ENCODE results near the gene SNX30.
A peak's percentile ranks its signal among the peaks of the same experiment; 100 is the strongest.

The SNX30 gene, protein sequence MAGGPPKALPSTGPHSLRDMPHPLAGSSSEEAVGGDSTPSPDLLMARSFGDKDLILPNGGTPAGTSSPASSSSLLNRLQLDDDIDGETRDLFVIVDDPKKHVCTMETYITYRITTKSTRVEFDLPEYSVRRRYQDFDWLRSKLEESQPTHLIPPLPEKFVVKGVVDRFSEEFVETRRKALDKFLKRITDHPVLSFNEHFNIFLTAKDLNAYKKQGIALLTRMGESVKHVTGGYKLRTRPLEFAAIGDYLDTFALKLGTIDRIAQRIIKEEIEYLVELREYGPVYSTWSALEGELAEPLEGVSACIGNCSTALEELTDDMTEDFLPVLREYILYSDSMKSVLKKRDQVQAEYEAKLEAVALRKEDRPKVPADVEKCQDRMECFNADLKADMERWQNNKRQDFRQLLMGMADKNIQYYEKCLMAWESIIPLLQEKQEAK

DNA sequence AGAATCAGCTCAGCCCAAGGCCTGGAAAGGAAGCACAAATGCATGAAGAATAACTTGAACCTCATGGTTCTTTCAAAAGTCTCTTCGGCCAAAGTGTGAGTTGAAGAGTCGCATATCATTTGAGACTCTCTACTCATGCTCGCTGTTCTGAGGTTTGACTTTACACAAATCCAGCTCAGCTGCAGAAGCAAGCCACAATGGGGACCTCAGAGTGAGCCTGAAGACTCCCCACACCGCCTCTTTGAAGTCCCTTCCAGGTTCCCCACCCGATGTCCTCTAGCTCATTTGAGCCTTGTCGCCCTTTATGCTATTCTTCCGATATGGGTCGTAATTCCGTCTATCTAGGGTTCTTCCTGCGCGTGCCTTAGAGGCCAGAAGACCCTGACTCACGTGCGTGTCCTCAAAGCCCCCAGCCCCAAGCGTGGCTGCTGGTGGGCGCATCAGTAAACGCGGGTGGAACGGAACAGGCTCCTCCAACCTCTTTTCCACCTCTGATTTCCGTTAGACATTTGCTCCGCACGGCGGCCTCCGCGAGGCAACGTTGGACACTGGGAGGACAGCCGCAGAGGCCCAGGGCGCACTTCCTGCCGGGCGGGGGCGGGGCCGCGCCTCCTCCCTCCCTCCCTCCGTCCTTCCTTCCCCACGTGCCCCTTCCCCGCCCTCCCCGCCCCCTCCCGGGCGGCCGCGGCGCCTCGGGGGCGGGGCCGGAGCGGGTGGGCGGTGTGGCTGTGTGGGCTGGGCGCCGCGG lies at the start of gene SNX30:
Gene SNX30 (plus strand): TSS at position 745 of the 748 bp plus-strand sequence. CDS start 242 bp downstream, outside the sequence.
- Histone ChIP-seq H3K4me3 (ENCODE audit: low read depth in 1 of 5, low read length in 5 of 5) (peak within 1 kb of the TSS; percentile 79 to 94 (median 89)), H3K9ac (ENCODE audit: low read length in 5 of 5) (peak within 1 kb of the TSS; percentile 67 to 88 (median 79)), H3K9me3 (ENCODE audit: control insufficient read depth in 5 of 5, low read length in 5 of 5) (no peaks in the 10 kb centered on the region), H3K4me1 (ENCODE audit: control insufficient read depth in 5 of 5, insufficient read depth in 5 of 5, low read length in 5 of 5) (peaks cover 5 to 56% (median 46%) of the 10 kb centered on the region in 5 donors), H3K27ac (ENCODE audit: low read depth, low read length) (peak within 1 kb of the TSS; percentile 50), H3K36me3 (ENCODE audit: control insufficient read depth in 5 of 5, insufficient read depth in 5 of 5, low read length in 5 of 5) (no peaks in the 10 kb centered on the region), H3K27me3 (ENCODE audit: control insufficient read depth in 5 of 5, insufficient read depth in 4 of 5, low read length in 5 of 5) (no peaks in the 10 kb centered on the region)

DNA sequence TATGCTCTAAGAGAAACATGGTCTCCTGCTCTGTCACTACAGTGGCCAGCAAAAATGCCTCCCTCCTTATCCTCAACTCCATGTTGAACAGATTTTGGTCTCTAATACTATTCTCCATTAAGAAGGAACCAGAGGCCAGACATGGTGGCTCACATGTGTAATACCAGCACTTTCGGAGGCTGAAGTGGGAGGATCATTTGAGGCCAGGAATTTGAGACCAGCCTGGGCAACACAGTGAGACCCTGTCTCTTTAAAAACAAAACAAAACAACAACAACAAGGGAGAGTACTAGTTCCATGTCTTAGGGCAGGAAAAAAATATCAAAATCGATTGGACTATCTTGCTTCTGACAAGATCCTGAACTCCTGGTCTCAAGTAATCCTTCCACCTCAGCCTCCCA lies 47.3 kb upstream of the SNX30 start:
- Histone ChIP-seq H3K4me1 (ENCODE audit: control insufficient read depth in 5 of 5, insufficient read depth in 5 of 5, low read length in 5 of 5) (peaks cover 0 to 22% (median 6%) of the 10 kb centered on the region in 5 donors), H3K27me3 (ENCODE audit: control insufficient read depth in 5 of 5, insufficient read depth in 4 of 5, low read length in 5 of 5) (no peaks in the 10 kb centered on the region), H3K9me3 (ENCODE audit: control insufficient read depth in 5 of 5, low read length in 5 of 5) (no peaks in the 10 kb centered on the region), H3K4me3 (ENCODE audit: low read depth in 1 of 5, low read length in 5 of 5) (no peak overlapping the region), H3K36me3 (ENCODE audit: control insufficient read depth in 5 of 5, insufficient read depth in 5 of 5, low read length in 5 of 5) (peaks cover 0 to 6% (median 3%) of the 10 kb centered on the region in 5 donors), H3K27ac (ENCODE audit: low read depth, low read length) (no peak overlapping the region), H3K9ac (ENCODE audit: low read length in 5 of 5) (no peak overlapping the region)

DNA sequence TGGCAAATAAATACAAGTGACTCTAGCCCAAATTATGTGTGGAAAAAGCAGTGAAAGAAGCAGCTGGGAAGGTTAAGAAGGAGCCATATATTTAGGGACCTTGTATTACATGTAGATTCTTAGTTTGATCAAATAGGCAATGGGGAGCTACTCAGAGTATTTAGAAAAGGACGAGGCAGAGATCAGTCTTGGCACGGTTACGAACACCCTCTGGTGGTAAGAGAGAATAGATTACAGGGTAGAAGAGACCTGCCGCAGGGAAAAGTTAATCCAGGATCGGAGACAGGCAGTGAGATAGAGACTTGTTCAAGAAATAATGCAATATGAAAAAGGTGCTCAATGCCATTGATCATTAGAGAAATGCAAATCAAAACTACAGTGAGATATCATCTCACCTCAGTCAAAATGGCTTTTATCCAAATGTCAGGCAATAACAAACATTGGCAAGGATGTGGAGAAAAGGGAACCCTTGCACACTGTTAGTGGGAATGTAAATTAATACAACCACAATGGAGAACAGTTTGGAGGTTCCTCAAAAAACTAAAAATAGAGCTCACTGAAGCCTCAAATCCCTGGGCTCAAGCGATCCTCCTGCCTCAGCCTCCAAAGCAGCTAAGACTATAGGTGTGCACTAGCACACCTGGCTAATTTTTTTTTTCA lies 44.7 kb upstream of the SNX30 start:
- H3K4me1 ChIP-seq (ENCODE audit: control insufficient read depth in 5 of 5, insufficient read depth in 5 of 5, low read length in 5 of 5): peaks cover 0 to 22% (median 6%) of the 10 kb centered on the region in 5 donors
- no peak overlapping the region for H3K9ac ChIP-seq (ENCODE audit: low read length in 5 of 5)
- no peaks in the 10 kb centered on the region for H3K9me3 ChIP-seq (ENCODE audit: control insufficient read depth in 5 of 5, low read length in 5 of 5)
- H3K27ac ChIP-seq (ENCODE audit: low read depth, low read length): no peak overlapping the region
- H3K36me3 ChIP-seq (ENCODE audit: control insufficient read depth in 5 of 5, insufficient read depth in 5 of 5, low read length in 5 of 5): peaks cover 0 to 8% (median 3%) of the 10 kb centered on the region in 5 donors
- H3K4me3 ChIP-seq (ENCODE audit: low read depth in 1 of 5, low read length in 5 of 5): no peak overlapping the region
- no peaks in the 10 kb centered on the region for H3K27me3 ChIP-seq (ENCODE audit: control insufficient read depth in 5 of 5, insufficient read depth in 4 of 5, low read length in 5 of 5)

DNA sequence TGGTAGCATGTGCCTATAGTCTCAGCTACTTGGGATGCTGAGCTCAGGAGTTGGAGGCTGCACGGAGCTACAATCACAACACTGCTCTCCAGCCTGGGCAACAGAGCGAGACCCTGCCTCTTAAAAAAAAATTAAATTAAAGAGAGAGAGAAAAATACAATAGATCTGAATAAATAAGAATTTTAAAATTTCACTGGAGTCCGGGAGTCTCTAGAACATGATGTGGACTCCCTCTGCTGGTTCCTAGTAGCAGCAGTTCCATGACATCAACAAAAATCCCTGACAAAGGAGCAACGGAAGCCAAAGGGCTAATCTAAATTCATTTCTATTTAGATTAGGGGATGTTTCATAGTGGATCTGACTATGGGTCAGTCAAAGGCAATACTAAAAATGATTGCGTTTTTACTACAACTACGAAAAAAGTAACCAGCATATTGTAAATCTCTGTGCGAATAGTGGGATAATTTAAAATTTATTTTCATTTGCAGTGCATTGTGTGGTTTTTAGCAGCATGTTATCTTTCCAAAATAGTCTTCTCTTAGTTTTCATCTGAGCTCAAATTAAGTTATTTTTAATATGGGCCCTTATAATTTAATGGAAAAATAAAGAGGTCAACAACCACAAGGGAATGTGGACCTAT lies 39.4 kb upstream of the SNX30 start:
- Histone ChIP-seq H3K9me3 (ENCODE audit: control insufficient read depth in 5 of 5, low read length in 5 of 5) (peaks cover 0 to 4% (median 0%) of the 10 kb centered on the region in 5 donors), H3K27ac (ENCODE audit: low read depth, low read length) (no peak overlapping the region), H3K36me3 (ENCODE audit: control insufficient read depth in 5 of 5, insufficient read depth in 5 of 5, low read length in 5 of 5) (peaks cover 3 to 14% (median 5%) of the 10 kb centered on the region in 5 donors), H3K4me1 (ENCODE audit: control insufficient read depth in 5 of 5, insufficient read depth in 5 of 5, low read length in 5 of 5) (no peaks in the 10 kb centered on the region), H3K27me3 (ENCODE audit: control insufficient read depth in 5 of 5, insufficient read depth in 4 of 5, low read length in 5 of 5) (no peaks in the 10 kb centered on the region), H3K9ac (ENCODE audit: low read length in 5 of 5) (no peak overlapping the region), H3K4me3 (ENCODE audit: low read depth in 1 of 5, low read length in 5 of 5) (no peak overlapping the region)

DNA sequence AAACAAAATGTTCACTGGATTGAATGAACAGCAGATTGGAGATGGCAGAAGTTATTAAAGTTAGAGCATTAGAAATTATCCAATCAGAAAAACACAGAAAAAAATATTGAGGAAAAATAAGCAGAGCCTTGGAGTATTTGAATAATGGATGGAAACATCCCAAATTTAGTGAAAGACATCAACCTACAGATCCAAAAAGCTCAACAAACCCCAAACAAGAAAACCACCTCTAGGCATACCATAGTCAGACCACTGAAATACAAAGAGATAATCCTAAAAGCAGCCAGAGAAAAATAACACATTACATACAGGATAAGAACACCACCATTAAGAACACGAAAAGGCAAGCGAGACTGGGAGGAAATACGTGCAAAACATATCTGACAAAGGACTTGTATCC lies 37.9 kb upstream of the SNX30 start:
- no peaks in the 10 kb centered on the region for H3K27me3 ChIP-seq (ENCODE audit: control insufficient read depth in 5 of 5, insufficient read depth in 4 of 5, low read length in 5 of 5)
- no peak overlapping the region for H3K27ac ChIP-seq (ENCODE audit: low read depth, low read length)
- H3K9ac ChIP-seq (ENCODE audit: low read length in 5 of 5): no peak overlapping the region
- peaks cover 3 to 14% (median 5%) of the 10 kb centered on the region in 5 donors for H3K36me3 ChIP-seq (ENCODE audit: control insufficient read depth in 5 of 5, insufficient read depth in 5 of 5, low read length in 5 of 5)
- H3K4me3 ChIP-seq (ENCODE audit: low read depth in 1 of 5, low read length in 5 of 5): no peak overlapping the region
- peaks cover 0 to 4% (median 0%) of the 10 kb centered on the region in 5 donors for H3K9me3 ChIP-seq (ENCODE audit: control insufficient read depth in 5 of 5, low read length in 5 of 5)
- H3K4me1 ChIP-seq (ENCODE audit: control insufficient read depth in 5 of 5, insufficient read depth in 5 of 5, low read length in 5 of 5): peaks cover 3 to 9% (median 8%) of the 10 kb centered on the region in 5 donors

DNA sequence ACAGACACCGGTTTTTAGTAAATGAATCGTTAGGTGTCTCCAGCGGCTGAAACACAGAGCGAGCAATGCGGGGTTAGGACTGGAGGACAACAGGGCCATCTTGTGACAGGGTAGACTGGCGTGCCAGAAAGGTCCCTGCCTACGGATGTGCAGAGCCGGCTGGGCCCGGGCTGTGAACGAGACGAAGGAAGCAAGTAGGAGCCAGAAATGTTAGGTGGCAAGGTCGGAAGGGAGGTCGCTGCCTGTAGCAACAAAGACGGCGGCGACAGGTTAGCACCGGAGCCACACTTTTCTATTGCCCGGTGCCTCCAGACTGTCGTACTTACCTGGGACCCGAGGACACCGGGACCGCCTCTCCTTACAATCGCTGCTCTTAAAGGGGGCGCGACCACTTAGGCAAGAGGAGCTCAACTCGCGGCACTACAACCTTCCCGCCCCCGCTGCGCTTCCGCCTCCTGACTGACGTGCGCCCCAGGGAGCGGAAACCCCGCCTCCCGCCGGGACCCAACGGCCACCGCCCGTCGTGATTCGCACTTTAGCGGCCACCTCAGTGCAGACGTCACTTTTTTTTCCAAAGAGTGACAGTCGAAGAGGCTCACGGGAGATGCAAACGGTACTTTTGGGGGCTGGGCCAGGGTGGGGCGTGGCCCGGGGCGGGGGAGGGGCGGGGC lies 32.8 kb upstream of the SNX30 start, which contains the start of gene INIP:
Gene INIP (minus strand): TSS at position 457 of the 671 bp plus-strand sequence. CDS start 1,632 bp downstream, outside the sequence.
- H3K27me3 ChIP-seq (ENCODE audit: control insufficient read depth in 5 of 5, insufficient read depth in 4 of 5, low read length in 5 of 5): no peaks in the 10 kb centered on the region
- peak within 1 kb of the TSS; percentile 91 for H3K27ac ChIP-seq (ENCODE audit: low read depth, low read length)
- H3K36me3 ChIP-seq (ENCODE audit: control insufficient read depth in 5 of 5, insufficient read depth in 5 of 5, low read length in 5 of 5): peaks cover 0 to 4% (median 3%) of the 10 kb centered on the region in 5 donors
- peaks cover 3 to 25% (median 11%) of the 10 kb centered on the region in 5 donors for H3K4me1 ChIP-seq (ENCODE audit: control insufficient read depth in 5 of 5, insufficient read depth in 5 of 5, low read length in 5 of 5)
- H3K9ac ChIP-seq (ENCODE audit: low read length in 5 of 5): peak within 1 kb of the TSS; percentile 79 to 93 (median 89)
- H3K9me3 ChIP-seq (ENCODE audit: control insufficient read depth in 5 of 5, low read length in 5 of 5): no peaks in the 10 kb centered on the region
- H3K4me3 ChIP-seq (ENCODE audit: low read depth in 1 of 5, low read length in 5 of 5): peak within 1 kb of the TSS; percentile 93 to 99 (median 96)

DNA sequence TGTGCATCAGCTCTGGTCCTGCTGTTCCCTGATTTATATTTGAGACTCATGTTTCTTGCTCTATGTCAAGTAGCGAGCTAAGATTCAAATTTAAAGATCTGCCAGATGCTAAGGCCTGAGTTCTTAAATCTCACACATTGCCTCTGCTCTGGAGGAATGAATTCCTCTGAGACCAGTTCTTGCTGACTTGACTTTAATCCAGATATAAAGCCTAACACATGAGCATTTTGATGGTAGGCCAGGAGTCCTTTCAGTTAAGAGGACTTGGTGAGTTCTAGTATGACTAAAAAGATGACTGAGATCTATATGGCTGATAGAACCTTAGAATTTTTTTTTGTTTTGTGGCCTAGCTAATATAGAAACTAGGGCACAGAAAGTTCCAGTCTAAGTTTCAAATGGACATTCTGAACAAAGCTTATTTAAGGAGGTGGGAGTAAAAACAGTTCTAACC lies 31.3 kb upstream of the SNX30 start:
- Histone ChIP-seq H3K9ac (ENCODE audit: low read length in 5 of 5) (peak overlapping the region in 2 of 5 donors; percentile 35 to 44), H3K27ac (ENCODE audit: low read depth, low read length) (peak overlapping the region; percentile 83), H3K4me3 (ENCODE audit: low read depth in 1 of 5, low read length in 5 of 5) (no peak overlapping the region), H3K27me3 (ENCODE audit: control insufficient read depth in 5 of 5, insufficient read depth in 4 of 5, low read length in 5 of 5) (no peaks in the 10 kb centered on the region), H3K9me3 (ENCODE audit: control insufficient read depth in 5 of 5, low read length in 5 of 5) (no peaks in the 10 kb centered on the region), H3K36me3 (ENCODE audit: control insufficient read depth in 5 of 5, insufficient read depth in 5 of 5, low read length in 5 of 5) (peaks cover 0 to 4% (median 0%) of the 10 kb centered on the region in 5 donors), H3K4me1 (ENCODE audit: control insufficient read depth in 5 of 5, insufficient read depth in 5 of 5, low read length in 5 of 5) (peaks cover 3 to 25% (median 11%) of the 10 kb centered on the region in 5 donors)

DNA sequence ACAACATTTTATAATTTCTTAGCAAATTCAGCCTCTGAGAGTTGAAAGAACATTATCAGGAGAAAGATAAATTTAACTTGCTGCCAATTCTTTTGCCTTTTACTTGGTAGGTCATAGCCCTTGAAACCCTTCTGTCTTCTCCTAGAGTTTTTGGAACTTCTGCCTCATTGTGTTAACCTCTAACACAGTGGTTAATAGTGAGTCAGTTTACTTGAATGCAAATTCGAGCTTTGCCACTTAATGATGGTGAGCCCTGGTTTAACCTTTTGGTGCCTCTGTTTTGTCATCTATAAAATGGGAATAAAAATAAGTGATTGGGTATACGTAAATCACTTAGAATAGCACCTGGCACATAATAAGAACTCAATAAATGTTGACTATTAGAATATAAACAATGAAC lies 30.9 kb upstream of the SNX30 start:
- Histone ChIP-seq H3K27ac (ENCODE audit: low read depth, low read length) (peak overlapping the region; percentile 83), H3K27me3 (ENCODE audit: control insufficient read depth in 5 of 5, insufficient read depth in 4 of 5, low read length in 5 of 5) (no peaks in the 10 kb centered on the region), H3K4me3 (ENCODE audit: low read depth in 1 of 5, low read length in 5 of 5) (no peak overlapping the region), H3K9me3 (ENCODE audit: control insufficient read depth in 5 of 5, low read length in 5 of 5) (no peaks in the 10 kb centered on the region), H3K4me1 (ENCODE audit: control insufficient read depth in 5 of 5, insufficient read depth in 5 of 5, low read length in 5 of 5) (peaks cover 3 to 25% (median 11%) of the 10 kb centered on the region in 5 donors), H3K9ac (ENCODE audit: low read length in 5 of 5) (peak overlapping the region in 1 of 5 donors; percentile 44), H3K36me3 (ENCODE audit: control insufficient read depth in 5 of 5, insufficient read depth in 5 of 5, low read length in 5 of 5) (peaks cover 0 to 2% (median 0%) of the 10 kb centered on the region in 5 donors)

Data from subcutaneous abdominal adipose tissue (tissue), 5 donors.